A549 treated with ZK216348 at 1 μM for 4 hours (cell line): ENCODE measurements around the gene ERG. TPM values are rescaled to one million over a fixed set of nuclear protein-coding genes. Genes with fewer than 3 reads are reported as not detected.

Source experiments
- total RNA-seq: library from RNA; stranded (reverse); fragments of 200-300 nt; extraction: Qiagen RNA extraction; gene quantifications from 5 replicates; pipeline ENCODE4 v1.2.3, GENCODE V29; 2022; ENCODE audit warnings: low read depth

The ERG gene, protein sequence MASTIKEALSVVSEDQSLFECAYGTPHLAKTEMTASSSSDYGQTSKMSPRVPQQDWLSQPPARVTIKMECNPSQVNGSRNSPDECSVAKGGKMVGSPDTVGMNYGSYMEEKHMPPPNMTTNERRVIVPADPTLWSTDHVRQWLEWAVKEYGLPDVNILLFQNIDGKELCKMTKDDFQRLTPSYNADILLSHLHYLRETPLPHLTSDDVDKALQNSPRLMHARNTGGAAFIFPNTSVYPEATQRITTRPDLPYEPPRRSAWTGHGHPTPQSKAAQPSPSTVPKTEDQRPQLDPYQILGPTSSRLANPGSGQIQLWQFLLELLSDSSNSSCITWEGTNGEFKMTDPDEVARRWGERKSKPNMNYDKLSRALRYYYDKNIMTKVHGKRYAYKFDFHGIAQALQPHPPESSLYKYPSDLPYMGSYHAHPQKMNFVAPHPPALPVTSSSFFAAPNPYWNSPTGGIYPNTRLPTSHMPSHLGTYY
- total RNA-seq, result not detected in 5 replicates

DNA sequence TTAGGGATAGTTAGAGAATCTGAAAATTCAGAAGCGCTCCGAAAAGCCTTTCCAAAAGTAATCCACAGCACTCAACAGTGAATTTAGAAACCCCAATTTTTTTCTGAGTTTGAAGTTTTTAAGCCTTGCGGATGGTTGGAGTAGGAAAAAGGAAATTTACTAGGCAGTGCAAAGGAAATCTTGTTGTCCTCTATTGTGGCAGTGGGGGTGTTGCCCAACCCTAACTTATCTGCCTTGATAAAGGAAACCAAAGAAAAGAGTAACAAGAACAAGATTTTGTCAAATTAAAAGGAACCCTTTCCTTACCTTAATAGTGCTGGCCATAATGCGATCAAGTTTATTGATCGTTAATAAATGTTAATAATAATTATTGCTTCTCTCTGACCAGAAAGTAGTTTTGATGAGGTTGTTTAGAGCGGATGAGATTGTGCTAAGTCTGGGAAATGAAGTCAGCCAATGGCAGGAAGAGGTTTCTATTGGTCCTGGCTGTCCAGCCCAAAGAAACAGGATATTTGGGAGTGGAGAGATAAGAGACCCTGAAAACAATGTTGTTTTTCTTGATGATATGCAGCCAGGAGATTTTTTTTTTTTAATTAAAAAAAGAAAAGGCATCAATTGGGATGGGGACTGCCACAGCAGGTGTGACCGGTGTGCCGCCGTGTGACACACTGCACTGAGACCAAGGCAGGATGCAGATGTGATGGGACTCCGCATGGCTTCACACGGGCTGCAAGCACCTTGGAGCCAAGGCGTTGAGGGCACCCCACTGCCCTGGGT is at the start of gene ERG:
TSS of gene ERG (minus strand) at position 421 of the 777 bp plus-strand sequence. CDS start at position 324, 97 bp downstream.

Other genes with a start within 250 kb of the ERG start
- gene KCNJ15, start 241.5 kb downstream of the ERG start, total RNA-seq, result 0.06 to 0.17 TPM (median 0.07 TPM) in 3 of 5 replicates, not detected in the others